ENCODE results near the gene SAMM50.

Gene SAMM50

GRCh38 chr22:44032126-44032730 is 77.0 kb downstream of the SAMM50 start:
- DNase-seq = no peak

DNA sequence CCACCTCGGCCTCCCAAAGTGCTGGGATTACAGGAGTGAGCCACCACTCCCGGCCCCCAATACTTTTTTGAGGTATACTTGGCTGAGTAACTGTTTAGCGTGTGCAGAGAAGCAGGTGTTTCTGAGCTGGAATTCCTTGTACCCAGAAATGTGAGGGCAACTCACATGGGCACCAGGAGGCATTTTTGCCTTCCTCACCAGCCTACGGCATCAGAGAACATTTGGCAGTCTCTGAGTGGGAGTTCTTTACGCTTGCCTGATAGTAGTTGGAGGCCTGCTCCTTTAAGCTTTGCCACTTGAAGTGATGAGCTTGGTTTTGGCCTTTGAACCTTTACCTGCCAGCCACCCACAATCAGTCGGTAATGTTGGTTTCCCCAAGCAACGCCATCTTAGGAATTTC is 78.0 kb downstream of the SAMM50 start:
- DNase-seq = no peak

DNA sequence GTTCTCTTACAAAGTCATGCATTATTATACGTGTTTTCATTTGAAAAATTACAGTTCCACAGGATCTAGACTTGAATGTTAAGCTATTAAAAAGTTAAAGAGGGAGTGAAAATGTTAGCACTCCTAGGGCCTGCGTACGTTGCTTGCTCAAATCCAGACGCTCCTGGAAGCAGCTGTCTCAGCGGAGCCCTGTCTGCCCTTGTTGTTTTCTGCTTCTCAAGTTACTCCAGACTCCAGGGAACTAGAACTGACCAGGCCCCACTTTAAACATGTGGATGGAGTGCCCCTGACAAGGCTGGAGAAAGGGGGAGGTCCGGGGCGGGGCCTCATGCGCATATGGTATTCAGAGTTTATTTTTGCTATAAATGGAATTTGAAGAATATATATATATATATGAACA is 78.5 kb downstream of the SAMM50 start:
- no peak for DNase-seq

DNA sequence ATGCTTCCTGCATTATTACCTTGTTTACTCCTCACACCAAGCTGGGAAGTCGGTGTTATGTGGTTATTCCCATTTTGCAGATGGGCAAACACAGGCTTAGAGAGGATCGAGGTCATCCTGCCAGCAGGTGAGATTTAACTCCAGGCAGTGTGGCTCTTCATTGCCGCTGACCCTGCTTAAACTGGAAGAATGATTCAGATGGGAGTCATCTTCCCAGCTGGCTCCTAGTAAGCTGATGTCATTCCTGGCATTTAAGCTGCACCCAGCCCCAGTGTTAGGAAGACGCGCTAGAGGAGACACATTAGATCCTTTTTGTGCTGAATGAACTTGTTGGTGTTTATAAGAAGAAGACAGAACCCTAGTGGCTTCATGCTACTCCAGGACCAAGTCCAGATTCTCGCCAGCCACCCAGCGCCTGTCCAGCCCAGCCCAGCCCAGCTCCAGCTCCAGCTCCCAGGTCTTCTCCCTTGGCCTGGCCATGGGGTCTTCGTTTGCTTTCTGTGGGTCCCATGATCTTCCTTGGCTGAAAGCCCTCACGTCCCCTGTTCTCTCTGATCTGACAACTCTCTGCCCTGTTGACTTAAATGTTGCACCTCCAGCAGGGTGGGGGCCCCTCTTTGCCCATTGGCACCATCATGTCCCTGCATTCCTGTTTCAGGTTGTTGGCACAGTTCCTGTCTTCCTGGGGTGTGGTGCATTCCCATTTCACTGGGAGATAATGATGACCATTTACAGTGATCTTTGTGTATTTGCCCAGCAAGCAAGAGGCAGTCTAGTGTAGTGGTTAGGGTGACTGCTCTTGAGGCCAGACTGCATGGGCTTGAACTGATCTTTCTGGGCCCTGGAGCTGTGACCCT is 82.5 kb downstream of the SAMM50 start:
- no peak for DNase-seq

GRCh38 chr22:44039566-44040171 is 84.4 kb downstream of the SAMM50 start:
- DNase-seq = no peak

GRCh38 chr22:44042249-44043218 is 87.3 kb downstream of the SAMM50 start:
- DNase-seq = no peak

DNA sequence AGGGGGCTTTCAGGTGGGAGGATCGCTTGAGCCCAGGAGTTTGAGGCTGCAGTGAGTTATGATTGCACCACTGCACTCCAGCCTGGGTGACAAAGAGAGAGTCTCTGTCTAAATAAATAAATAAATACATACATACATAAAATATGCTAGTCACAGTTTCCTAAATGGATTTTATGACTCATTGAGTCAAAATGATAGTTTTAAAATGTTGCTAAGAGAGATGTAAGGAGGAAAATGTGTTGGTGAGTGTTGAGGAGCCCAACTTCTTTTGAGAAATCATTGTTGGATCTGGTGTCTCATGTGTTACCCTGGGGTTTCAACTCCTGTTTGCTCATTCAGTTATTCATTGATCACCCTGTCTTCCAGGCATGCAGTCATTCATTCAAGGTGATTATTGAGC is 89.9 kb downstream of the SAMM50 start:
- DNase-seq = no peak
